ENCODE measurements around the gene LY6G5B.

DNA sequence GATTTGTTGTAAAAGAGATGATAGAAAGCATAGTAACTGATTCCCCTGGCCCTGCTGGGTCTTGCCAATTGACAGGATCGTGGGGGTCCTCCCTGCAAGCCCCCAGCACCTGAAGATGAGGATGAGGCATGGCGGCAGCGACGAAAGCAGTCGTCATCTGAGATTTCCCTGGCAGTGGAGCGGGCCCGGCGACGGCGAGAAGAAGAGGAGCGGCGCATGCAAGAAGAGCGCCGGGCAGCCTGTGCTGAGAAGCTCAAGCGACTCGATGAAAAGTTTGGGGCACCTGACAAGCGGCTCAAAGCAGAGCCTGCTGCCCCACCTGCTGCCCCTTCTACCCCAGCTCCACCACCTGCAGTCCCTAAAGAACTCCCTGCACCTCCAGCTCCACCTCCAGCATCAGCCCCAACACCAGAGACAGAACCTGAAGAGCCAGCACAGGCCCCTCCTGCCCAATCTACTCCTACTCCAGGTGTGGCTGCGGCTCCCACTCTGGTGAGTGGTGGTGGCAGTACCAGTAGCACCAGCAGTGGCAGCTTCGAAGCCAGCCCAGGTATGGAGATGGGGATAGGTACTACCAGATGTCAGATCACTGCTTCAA lies 42.0 kb upstream of the LY6G5B start:
- TF ChIP-seq, protein P1, sequence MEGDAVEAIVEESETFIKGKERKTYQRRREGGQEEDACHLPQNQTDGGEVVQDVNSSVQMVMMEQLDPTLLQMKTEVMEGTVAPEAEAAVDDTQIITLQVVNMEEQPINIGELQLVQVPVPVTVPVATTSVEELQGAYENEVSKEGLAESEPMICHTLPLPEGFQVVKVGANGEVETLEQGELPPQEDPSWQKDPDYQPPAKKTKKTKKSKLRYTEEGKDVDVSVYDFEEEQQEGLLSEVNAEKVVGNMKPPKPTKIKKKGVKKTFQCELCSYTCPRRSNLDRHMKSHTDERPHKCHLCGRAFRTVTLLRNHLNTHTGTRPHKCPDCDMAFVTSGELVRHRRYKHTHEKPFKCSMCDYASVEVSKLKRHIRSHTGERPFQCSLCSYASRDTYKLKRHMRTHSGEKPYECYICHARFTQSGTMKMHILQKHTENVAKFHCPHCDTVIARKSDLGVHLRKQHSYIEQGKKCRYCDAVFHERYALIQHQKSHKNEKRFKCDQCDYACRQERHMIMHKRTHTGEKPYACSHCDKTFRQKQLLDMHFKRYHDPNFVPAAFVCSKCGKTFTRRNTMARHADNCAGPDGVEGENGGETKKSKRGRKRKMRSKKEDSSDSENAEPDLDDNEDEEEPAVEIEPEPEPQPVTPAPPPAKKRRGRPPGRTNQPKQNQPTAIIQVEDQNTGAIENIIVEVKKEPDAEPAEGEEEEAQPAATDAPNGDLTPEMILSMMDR (IDR thresholded peaks at IDR 0.05): no peak
- TF ChIP-seq EP300 (IDR thresholded peaks at IDR 0.05) (no peak), POLR2AphosphoS5 (IDR thresholded peaks at IDR 0.05) (no peak)
